GM18511 (cell line): Measurements from ENCODE around the gene PPM1L.
"Not testable (repeated sequence)": the region's sequence is repeated elsewhere in the genome, so short reads cannot be mapped to it uniquely, and the experiment has no call there.

Source experiments
- ATAC-seq: cut with Tn5 transposase; IDR thresholded peaks from one replicate; pipeline ENCODE4 v1.9.1; 2021; ENCODE audit warnings: mild to moderate bottlenecking, moderate library complexity; ENCODE audit not compliant: unreplicated experiment

Gene PPM1L

GRCh38 chr3:160755776-160756304 is at the start of gene PPM1L:
Gene PPM1L (plus strand): TSS chr3:160756231.
- ATAC-seq, result peak; percentile 50

- peak; percentile 76 for ATAC-seq
These were observed 48.7 kb upstream of the PPM1L start for GRCh38 chr3:160707187-160707794.

- ATAC-seq, result no peak
These were observed 46.4 kb upstream of the PPM1L start for GRCh38 chr3:160709477-160710182.

- ATAC-seq, result not testable (repeated sequence)
These were observed 42.9 kb upstream of the PPM1L start for GRCh38 chr3:160713144-160713543.

GRCh38 chr3:160719710-160720109 is 36.3 kb upstream of the PPM1L start:
- no peak for ATAC-seq

GRCh38 chr3:160720123-160720746 is 35.8 kb upstream of the PPM1L start:
- ATAC-seq, result no peak

- ATAC-seq, result no peak
These were observed 33.7 kb upstream of the PPM1L start for GRCh38 chr3:160722331-160722730.

GRCh38 chr3:160725338-160725737 is 30.7 kb upstream of the PPM1L start:
- no peak for ATAC-seq

- no peak for ATAC-seq
These were observed 20.2 kb upstream of the PPM1L start for GRCh38 chr3:160735826-160736225.

- no peak for ATAC-seq
These were observed 18.0 kb upstream of the PPM1L start for GRCh38 chr3:160738048-160738447.

GRCh38 chr3:160739079-160739478 is 17.0 kb upstream of the PPM1L start:
- no peak for ATAC-seq

GRCh38 chr3:160746976-160747375 is 9.1 kb upstream of the PPM1L start:
- ATAC-seq, result no peak

- ATAC-seq, result no peak
These were observed 8.6 kb upstream of the PPM1L start for GRCh38 chr3:160747422-160747821.

- ATAC-seq, result no peak
These were observed 7.8 kb upstream of the PPM1L start for GRCh38 chr3:160748231-160748630.

GRCh38 chr3:160748787-160749186 is 7.2 kb upstream of the PPM1L start:
- no peak for ATAC-seq

- ATAC-seq, result no peak
These were observed 2.1 kb upstream of the PPM1L start for GRCh38 chr3:160753953-160754352.

GRCh38 chr3:160754371-160754854 is 1.6 kb upstream of the PPM1L start:
- no peak for ATAC-seq

- ATAC-seq, result peak; percentile 87
These were observed 930 bp upstream of the PPM1L start for GRCh38 chr3:160754855-160755747.

GRCh38 chr3:160757233-160758106 is 1.4 kb downstream of the PPM1L start:
- no peak for ATAC-seq
